ENCODE results near the gene ADCY9. TPM values are rescaled to one million over a fixed set of nuclear protein-coding genes. Genes with fewer than 3 reads are reported as not detected.

Gene ADCY9
- total and polyA plus RNA-seq, 2 experiments from 2014 or later: 2.2 to 18.3 TPM

DNA sequence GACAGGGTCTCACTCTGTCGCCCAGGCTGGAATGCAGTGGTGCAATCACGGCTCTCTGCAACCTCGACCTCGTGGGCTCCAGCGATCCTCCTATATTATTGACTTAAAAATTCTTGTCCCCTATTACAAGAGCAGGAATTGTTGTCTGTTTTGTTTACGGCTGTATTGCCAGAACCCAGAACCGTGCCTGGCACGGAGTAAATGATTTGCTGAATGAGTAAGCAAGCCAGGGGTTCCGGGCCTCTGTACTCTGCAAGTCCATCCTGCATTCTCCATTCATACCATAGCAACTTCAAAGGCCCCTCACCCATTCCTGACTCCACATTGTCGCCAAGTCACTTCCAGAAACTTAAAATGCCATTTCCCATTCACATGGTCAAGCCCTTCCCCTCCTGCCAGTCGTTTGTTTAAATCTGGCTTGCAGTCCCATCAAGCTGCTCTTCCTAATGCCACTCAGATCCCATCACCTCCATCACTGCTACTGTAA, 6.9 kb downstream of the ADCY9 start (continued):
- TF ChIP-seq, protein P1, sequence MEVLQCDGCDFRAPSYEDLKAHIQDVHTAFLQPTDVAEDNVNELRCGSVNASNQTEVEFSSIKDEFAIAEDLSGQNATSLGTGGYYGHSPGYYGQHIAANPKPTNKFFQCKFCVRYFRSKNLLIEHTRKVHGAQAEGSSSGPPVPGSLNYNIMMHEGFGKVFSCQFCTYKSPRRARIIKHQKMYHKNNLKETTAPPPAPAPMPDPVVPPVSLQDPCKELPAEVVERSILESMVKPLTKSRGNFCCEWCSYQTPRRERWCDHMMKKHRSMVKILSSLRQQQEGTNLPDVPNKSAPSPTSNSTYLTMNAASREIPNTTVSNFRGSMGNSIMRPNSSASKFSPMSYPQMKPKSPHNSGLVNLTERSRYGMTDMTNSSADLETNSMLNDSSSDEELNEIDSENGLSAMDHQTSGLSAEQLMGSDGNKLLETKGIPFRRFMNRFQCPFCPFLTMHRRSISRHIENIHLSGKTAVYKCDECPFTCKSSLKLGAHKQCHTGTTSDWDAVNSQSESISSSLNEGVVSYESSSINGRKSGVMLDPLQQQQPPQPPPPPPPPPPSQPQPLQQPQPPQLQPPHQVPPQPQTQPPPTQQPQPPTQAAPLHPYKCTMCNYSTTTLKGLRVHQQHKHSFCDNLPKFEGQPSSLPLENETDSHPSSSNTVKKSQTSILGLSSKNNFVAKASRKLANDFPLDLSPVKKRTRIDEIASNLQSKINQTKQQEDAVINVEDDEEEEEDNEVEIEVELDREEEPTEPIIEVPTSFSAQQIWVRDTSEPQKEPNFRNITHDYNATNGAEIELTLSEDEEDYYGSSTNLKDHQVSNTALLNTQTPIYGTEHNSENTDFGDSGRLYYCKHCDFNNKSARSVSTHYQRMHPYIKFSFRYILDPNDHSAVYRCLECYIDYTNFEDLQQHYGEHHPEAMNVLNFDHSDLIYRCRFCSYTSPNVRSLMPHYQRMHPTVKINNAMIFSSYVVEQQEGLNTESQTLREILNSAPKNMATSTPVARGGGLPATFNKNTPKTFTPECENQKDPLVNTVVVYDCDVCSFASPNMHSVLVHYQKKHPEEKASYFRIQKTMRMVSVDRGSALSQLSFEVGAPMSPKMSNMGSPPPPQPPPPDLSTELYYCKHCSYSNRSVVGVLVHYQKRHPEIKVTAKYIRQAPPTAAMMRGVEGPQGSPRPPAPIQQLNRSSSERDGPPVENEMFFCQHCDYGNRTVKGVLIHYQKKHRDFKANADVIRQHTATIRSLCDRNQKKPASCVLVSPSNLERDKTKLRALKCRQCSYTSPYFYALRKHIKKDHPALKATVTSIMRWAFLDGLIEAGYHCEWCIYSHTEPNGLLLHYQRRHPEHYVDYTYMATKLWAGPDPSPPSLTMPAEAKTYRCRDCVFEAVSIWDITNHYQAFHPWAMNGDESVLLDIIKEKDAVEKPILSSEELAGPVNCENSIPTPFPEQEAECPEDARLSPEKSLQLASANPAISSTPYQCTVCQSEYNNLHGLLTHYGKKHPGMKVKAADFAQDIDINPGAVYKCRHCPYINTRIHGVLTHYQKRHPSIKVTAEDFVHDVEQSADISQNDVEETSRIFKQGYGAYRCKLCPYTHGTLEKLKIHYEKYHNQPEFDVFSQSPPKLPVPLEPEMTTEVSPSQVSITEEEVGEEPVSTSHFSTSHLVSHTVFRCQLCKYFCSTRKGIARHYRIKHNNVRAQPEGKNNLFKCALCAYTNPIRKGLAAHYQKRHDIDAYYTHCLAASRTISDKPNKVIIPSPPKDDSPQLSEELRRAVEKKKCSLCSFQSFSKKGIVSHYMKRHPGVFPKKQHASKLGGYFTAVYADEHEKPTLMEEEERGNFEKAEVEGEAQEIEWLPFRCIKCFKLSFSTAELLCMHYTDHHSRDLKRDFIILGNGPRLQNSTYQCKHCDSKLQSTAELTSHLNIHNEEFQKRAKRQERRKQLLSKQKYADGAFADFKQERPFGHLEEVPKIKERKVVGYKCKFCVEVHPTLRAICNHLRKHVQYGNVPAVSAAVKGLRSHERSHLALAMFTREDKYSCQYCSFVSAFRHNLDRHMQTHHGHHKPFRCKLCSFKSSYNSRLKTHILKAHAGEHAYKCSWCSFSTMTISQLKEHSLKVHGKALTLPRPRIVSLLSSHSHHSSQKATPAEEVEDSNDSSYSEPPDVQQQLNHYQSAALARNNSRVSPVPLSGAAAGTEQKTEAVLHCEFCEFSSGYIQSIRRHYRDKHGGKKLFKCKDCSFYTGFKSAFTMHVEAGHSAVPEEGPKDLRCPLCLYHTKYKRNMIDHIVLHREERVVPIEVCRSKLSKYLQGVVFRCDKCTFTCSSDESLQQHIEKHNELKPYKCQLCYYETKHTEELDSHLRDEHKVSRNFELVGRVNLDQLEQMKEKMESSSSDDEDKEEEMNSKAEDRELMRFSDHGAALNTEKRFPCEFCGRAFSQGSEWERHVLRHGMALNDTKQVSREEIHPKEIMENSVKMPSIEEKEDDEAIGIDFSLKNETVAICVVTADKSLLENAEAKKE (CRISPR knock-in tag; IDR thresholded peaks at IDR 0.05): no peak
- TF ChIP-seq EZH2 (IDR thresholded peaks at IDR 0.05; ENCODE audit: low read depth, unreplicated experiment): no peak
- TF ChIP-seq, protein P2, sequence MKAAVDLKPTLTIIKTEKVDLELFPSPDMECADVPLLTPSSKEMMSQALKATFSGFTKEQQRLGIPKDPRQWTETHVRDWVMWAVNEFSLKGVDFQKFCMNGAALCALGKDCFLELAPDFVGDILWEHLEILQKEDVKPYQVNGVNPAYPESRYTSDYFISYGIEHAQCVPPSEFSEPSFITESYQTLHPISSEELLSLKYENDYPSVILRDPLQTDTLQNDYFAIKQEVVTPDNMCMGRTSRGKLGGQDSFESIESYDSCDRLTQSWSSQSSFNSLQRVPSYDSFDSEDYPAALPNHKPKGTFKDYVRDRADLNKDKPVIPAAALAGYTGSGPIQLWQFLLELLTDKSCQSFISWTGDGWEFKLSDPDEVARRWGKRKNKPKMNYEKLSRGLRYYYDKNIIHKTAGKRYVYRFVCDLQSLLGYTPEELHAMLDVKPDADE (IDR thresholded peaks at IDR 0.05): no peak
- TF ChIP-seq, protein P3, sequence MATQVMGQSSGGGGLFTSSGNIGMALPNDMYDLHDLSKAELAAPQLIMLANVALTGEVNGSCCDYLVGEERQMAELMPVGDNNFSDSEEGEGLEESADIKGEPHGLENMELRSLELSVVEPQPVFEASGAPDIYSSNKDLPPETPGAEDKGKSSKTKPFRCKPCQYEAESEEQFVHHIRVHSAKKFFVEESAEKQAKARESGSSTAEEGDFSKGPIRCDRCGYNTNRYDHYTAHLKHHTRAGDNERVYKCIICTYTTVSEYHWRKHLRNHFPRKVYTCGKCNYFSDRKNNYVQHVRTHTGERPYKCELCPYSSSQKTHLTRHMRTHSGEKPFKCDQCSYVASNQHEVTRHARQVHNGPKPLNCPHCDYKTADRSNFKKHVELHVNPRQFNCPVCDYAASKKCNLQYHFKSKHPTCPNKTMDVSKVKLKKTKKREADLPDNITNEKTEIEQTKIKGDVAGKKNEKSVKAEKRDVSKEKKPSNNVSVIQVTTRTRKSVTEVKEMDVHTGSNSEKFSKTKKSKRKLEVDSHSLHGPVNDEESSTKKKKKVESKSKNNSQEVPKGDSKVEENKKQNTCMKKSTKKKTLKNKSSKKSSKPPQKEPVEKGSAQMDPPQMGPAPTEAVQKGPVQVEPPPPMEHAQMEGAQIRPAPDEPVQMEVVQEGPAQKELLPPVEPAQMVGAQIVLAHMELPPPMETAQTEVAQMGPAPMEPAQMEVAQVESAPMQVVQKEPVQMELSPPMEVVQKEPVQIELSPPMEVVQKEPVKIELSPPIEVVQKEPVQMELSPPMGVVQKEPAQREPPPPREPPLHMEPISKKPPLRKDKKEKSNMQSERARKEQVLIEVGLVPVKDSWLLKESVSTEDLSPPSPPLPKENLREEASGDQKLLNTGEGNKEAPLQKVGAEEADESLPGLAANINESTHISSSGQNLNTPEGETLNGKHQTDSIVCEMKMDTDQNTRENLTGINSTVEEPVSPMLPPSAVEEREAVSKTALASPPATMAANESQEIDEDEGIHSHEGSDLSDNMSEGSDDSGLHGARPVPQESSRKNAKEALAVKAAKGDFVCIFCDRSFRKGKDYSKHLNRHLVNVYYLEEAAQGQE (IDR thresholded peaks at IDR 0.05; ENCODE audit: unreplicated experiment): no peak
- no peak for TF ChIP-seq NANOG (IDR thresholded peaks at IDR 0.05; ENCODE audit: borderline replicate concordance)

Measured in GM23338 (cell line).